AG04450 (cell line): ENCODE measurements around the gene TPBGL. TPM values are rescaled to one million over a fixed set of nuclear protein-coding genes. Genes with fewer than 3 reads are reported as not detected.

ENCODE experiments used
- CTCF ChIA-PET: fragments of 300-600, 350-600 bp; formaldehyde crosslinking; extraction: SDS; loops from one replicate; lab custom pipeline; 2022; ENCODE audit warnings: antibody characterized with exemption, inconsistent platforms; lab: Charles Lee
- POLR2A ChIA-PET: fragments of 350-600 bp; formaldehyde crosslinking; extraction: SDS; loops from one replicate; lab custom pipeline; 2021; ENCODE audit warnings: antibody characterized with exemption, inconsistent platforms; lab: Yijun Ruan, JAX
- DNase-seq: peaks from one replicate; pipeline ENCODE4 v3.0.0-alpha.2; 2011; ENCODE audit warnings: low read depth, low spot score
- H3K27ac ChIP-seq: one replicate; pipeline ENCODE4 v1.5.1; 2012; ENCODE audit warnings: low read depth, low read length, control low read depth
- H3K27me3 ChIP-seq: one replicate; pipeline ENCODE4 v1.6.0; 2012; ENCODE audit warnings: low read length; ENCODE audit not compliant: control insufficient read depth, insufficient read depth
- H3K4me3 ChIP-seq: 2 replicates; pipeline ENCODE4 v1.5.1; 2011; ENCODE audit warnings: mild to moderate bottlenecking, low read depth, low read length, control low read depth
- H3K9me3 ChIP-seq: 2 replicates; pipeline ENCODE4 v1.5.1; 2012; ENCODE audit warnings: low read length; ENCODE audit not compliant: control insufficient read depth, insufficient read depth
- CTCF ChIP-seq: IDR thresholded peaks from 2 replicates; pipeline ENCODE4 v1.5.1; 2011; ENCODE audit warnings: low read depth, low read length, control low read depth, inconsistent platforms
- polyA plus RNA-seq: library from polyadenylated mRNA; depleted of rRNA; stranded (reverse); fragments of >200 nt; gene quantifications from 2 replicates; pipeline ENCODE4 v1.2.3, GENCODE V29; 2011

TPBGL gene
- polyA plus RNA-seq, 1 experiment = not detected

- no peak for TF ChIP-seq CTCF
- Histone ChIP-seq H3K27ac (no peak overlapping the region), H3K27me3 (no peaks in the 10 kb centered on the region), H3K9me3 (no peaks in the 10 kb centered on the region), H3K4me3 (no peak overlapping the region)
- no peak for DNase-seq
- POLR2A ChIA-PET = interaction anchor here (0.6 to 1.8 kb wide), 4 partner anchors 47 to 105 kb away, joined by 3 to 7 read pairs (median 4); no protein-coding TSS in a partner anchor
- CTCF ChIA-PET = interaction anchor here (0.6 to 9.0 kb wide), 21 partner anchors 9 to 366 kb away, joined by 3 to 157 read pairs (median 4); no protein-coding TSS in a partner anchor
Observed at GRCh38 chr11:75279273-75279672, 38.7 kb downstream of the TPBGL start.

- Histone ChIP-seq H3K27ac (no peak overlapping the region), H3K27me3 (no peaks in the 10 kb centered on the region), H3K4me3 (no peak overlapping the region), H3K9me3 (no peaks in the 10 kb centered on the region)
- CTCF ChIA-PET = interaction anchor here (0.5 to 9.0 kb wide), 27 partner anchors 9 to 367 kb away, joined by 3 to 157 read pairs (median 4); no protein-coding TSS in a partner anchor
- peak; percentile 55 for DNase-seq
- POLR2A ChIA-PET = interaction anchor here (1.2 to 1.8 kb wide), 4 partner anchors 50 to 104 kb away, joined by 3 to 7 read pairs (median 4); no protein-coding TSS in a partner anchor
- peak; percentile 97 for TF ChIP-seq CTCF
Observed at GRCh38 chr11:75280227-75280701, 39.7 kb downstream of the TPBGL start.

GRCh38 chr11:75280770-75281468, 40.3 kb downstream of the TPBGL start:
- Histone ChIP-seq H3K27ac (no peak overlapping the region), H3K4me3 (no peak overlapping the region), H3K9me3 (no peaks in the 10 kb centered on the region), H3K27me3 (no peaks in the 10 kb centered on the region)
- POLR2A ChIA-PET = interaction anchor here (1.2 to 1.8 kb wide), 3 partner anchors 49 to 101 kb away, joined by 3 to 5 read pairs (median 4); no protein-coding TSS in a partner anchor
- no peak for TF ChIP-seq CTCF
- DNase-seq = no peak
- CTCF ChIA-PET = interaction anchor here (0.7 to 9.0 kb wide), 19 partner anchors 8 to 251 kb away, joined by 3 to 157 read pairs (median 5); no protein-coding TSS in a partner anchor

GRCh38 chr11:75281469-75282095, 41.0 kb downstream of the TPBGL start:
- H3K27me3 ChIP-seq = no peaks in the 10 kb centered on the region
- no peaks in the 10 kb centered on the region for H3K9me3 ChIP-seq
- H3K27ac ChIP-seq = no peak overlapping the region
- ChIA-PET CTCF (interaction anchor here (2.0 to 9.0 kb wide), 5 partner anchors 11 to 107 kb away, joined by 9 to 157 read pairs (median 20); no protein-coding TSS in a partner anchor), POLR2A (no interaction called here)
- TF ChIP-seq CTCF = no peak
- H3K4me3 ChIP-seq = no peak overlapping the region
- DNase-seq = no peak
